ENCODE data around the gene GABBR2. TPM values are rescaled to one million over a fixed set of nuclear protein-coding genes. Genes with fewer than 3 reads are reported as not detected.

The GABBR2 gene
- polyA plus RNA-seq, 1 donor (not counting 4 experiments of a cell fraction or from before 2014, with no cell fraction given): 0.01 TPM

- no peak overlapping the region for H3K4me3 ChIP-seq (ENCODE audit: control insufficient read depth in 2 of 3, extremely low read depth in 1 of 3, insufficient read depth in 2 of 3, low read depth in 1 of 3, low read length in 3 of 3)
- no peak overlapping the region for H3K4me2 ChIP-seq (ENCODE audit: control insufficient read depth, extremely low read depth, insufficient read depth, low read depth, low read length)
- H3K9me3 ChIP-seq (ENCODE audit: control insufficient read depth, low read depth, low read length): no peaks in the 10 kb centered on the region
- H3K4me1 ChIP-seq (ENCODE audit: control insufficient read depth, extremely low read depth, insufficient read depth, low read length): peaks cover 7% of the 10 kb centered on the region
- H2AFZ ChIP-seq (ENCODE audit: control insufficient read depth, low read length): no peak overlapping the region
- dilution Hi-C loops (cut with MboI; ENCODE audit: extremely low pct_ligation_motif_present, low sequenced_read_pairs): no loop called here
- H3K27ac ChIP-seq (ENCODE audit: control insufficient read depth, insufficient read depth, low read length): no peak overlapping the region
- H3K27me3 ChIP-seq (ENCODE audit: control insufficient read depth, extremely low read depth, insufficient read depth, low read length): no peaks in the 10 kb centered on the region
- H3K79me2 ChIP-seq (ENCODE audit: control insufficient read depth, insufficient read depth, low read length): no peaks in the 10 kb centered on the region
- FAIRE-seq (no peak), DNase-seq (ENCODE audit: low read depth, low spot score) (no peak)
- H3K36me3 ChIP-seq (ENCODE audit: control insufficient read depth in 2 of 2, extremely low read depth in 1 of 2, insufficient read depth in 2 of 2, low read length in 2 of 2): peaks cover 5 to 9% of the 10 kb centered on the region in 2 experiments
- H3K9ac ChIP-seq (ENCODE audit: control insufficient read depth, extremely low read depth, insufficient read depth, low read length): no peak overlapping the region
- no peaks in the 10 kb centered on the region for H3K9me1 ChIP-seq (ENCODE audit: control insufficient read depth, extremely low read depth, insufficient read depth, low read length)
- TF ChIP-seq, protein P1, sequence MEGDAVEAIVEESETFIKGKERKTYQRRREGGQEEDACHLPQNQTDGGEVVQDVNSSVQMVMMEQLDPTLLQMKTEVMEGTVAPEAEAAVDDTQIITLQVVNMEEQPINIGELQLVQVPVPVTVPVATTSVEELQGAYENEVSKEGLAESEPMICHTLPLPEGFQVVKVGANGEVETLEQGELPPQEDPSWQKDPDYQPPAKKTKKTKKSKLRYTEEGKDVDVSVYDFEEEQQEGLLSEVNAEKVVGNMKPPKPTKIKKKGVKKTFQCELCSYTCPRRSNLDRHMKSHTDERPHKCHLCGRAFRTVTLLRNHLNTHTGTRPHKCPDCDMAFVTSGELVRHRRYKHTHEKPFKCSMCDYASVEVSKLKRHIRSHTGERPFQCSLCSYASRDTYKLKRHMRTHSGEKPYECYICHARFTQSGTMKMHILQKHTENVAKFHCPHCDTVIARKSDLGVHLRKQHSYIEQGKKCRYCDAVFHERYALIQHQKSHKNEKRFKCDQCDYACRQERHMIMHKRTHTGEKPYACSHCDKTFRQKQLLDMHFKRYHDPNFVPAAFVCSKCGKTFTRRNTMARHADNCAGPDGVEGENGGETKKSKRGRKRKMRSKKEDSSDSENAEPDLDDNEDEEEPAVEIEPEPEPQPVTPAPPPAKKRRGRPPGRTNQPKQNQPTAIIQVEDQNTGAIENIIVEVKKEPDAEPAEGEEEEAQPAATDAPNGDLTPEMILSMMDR (optimal IDR thresholded peaks at IDR 0.05 in 1 of 3, IDR thresholded peaks at IDR 0.05 in 1 of 3, conservative IDR thresholded peaks at IDR 0.05 in 1 of 3; ENCODE audit: extremely low read depth in 1 of 3, insufficient read depth in 2 of 3, low read length in 3 of 3): no peak
- TF ChIP-seq EZH2 (IDR thresholded peaks at IDR 0.05; ENCODE audit: low read length): no peak
- no peaks in the 10 kb centered on the region for H4K20me1 ChIP-seq (ENCODE audit: control insufficient read depth, extremely low read depth, insufficient read depth, low read length)
Measured at GRCh38 chr9:98743818-98744611, 35.3 kb upstream of the GABBR2 start.

DNA sequence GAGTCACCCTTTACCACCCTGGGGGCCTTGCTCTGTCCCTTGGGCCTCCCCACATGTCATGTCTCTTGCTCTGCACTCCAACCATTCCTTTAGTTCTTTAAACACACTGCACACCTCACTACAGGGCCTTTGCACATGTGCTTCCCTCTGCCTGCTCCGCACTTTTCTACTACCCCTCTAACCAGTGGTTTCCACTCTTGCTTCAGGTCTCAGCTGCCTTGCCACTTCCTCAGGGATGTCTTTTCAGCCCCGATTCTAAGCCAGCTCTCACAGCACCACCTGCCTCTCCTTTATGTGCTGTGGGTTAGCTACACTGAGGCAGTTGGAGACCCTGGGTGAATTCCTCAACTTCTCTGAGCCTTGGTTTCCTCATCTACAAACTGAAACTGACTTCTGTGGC, 34.6 kb upstream of the GABBR2 start:
- Histone ChIP-seq H3K4me2 (ENCODE audit: control insufficient read depth, extremely low read depth, insufficient read depth, low read depth, low read length) (no peak overlapping the region), H3K9me1 (ENCODE audit: control insufficient read depth, extremely low read depth, insufficient read depth, low read length) (no peaks in the 10 kb centered on the region), H3K4me1 (ENCODE audit: control insufficient read depth, extremely low read depth, insufficient read depth, low read length) (peaks cover 7% of the 10 kb centered on the region), H3K79me2 (ENCODE audit: control insufficient read depth, insufficient read depth, low read length) (no peaks in the 10 kb centered on the region), H4K20me1 (ENCODE audit: control insufficient read depth, extremely low read depth, insufficient read depth, low read length) (no peaks in the 10 kb centered on the region), H2AFZ (ENCODE audit: control insufficient read depth, low read length) (no peak overlapping the region), H3K27ac (ENCODE audit: control insufficient read depth, insufficient read depth, low read length) (no peak overlapping the region), H3K9ac (ENCODE audit: control insufficient read depth, extremely low read depth, insufficient read depth, low read length) (no peak overlapping the region), H3K27me3 (ENCODE audit: control insufficient read depth, extremely low read depth, insufficient read depth, low read length) (no peaks in the 10 kb centered on the region), H3K9me3 (ENCODE audit: control insufficient read depth, low read depth, low read length) (no peaks in the 10 kb centered on the region), H3K4me3 (ENCODE audit: control insufficient read depth in 2 of 3, extremely low read depth in 1 of 3, insufficient read depth in 2 of 3, low read depth in 1 of 3, low read length in 3 of 3) (no peak overlapping the region), H3K36me3 (ENCODE audit: control insufficient read depth in 2 of 2, extremely low read depth in 1 of 2, insufficient read depth in 2 of 2, low read length in 2 of 2) (peaks cover 4% of the 10 kb centered on the region in 2 experiments)
- FAIRE-seq (no peak), DNase-seq (ENCODE audit: low read depth, low spot score) (no peak)
- dilution Hi-C loops (cut with MboI; ENCODE audit: extremely low pct_ligation_motif_present, low sequenced_read_pairs): no loop called here
- TF ChIP-seq EZH2 (IDR thresholded peaks at IDR 0.05; ENCODE audit: low read length): no peak
- TF ChIP-seq, protein P1 (optimal IDR thresholded peaks at IDR 0.05 in 1 of 3, IDR thresholded peaks at IDR 0.05 in 1 of 3, conservative IDR thresholded peaks at IDR 0.05 in 1 of 3; ENCODE audit: extremely low read depth in 1 of 3, insufficient read depth in 2 of 3, low read length in 3 of 3): no peak
